CD4-positive, alpha-beta T cell treated with Interferon alpha-2 for 1 hour (primary cell): ENCODE results near the gene DPP3.
"Not testable (repeated sequence)": the region's sequence is repeated elsewhere in the genome, so short reads cannot be mapped to it uniquely, and the experiment has no call there.

ENCODE experiments used
- DNase-seq, 2 donors: peaks; one replicate each; pipeline ENCODE4 v3.0.0-alpha.2; 2020 to 2022

Gene DPP3

GRCh38 chr11:66539870-66540213, 59.6 kb downstream of the DPP3 start:
- DNase-seq, result no peak

GRCh38 chr11:66540598-66540997, 60.4 kb downstream of the DPP3 start:
- not testable (repeated sequence) for DNase-seq

GRCh38 chr11:66541892-66542291, 61.7 kb downstream of the DPP3 start:
- no peak for DNase-seq

DNA sequence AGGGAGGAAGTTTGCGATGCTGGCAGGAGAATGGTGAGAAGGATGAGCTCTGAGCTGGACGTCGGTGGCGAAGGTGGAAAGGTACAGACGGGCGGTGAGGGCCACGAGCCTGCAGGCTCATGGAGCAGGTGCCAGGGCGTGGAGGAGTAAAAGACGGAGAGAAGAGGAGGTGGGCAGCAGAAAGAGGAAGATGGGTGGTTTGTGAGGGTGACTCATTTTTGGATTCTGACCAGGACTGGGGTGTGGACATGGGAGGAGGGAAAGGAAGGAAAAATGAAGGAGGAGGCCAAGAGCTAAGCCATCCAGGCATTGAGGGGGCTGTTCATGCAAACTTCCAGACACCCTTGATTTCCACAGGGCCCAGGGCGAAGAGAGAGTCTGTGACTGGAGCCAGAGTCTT, 62.1 kb downstream of the DPP3 start:
- DNase-seq, result no peak

DNA sequence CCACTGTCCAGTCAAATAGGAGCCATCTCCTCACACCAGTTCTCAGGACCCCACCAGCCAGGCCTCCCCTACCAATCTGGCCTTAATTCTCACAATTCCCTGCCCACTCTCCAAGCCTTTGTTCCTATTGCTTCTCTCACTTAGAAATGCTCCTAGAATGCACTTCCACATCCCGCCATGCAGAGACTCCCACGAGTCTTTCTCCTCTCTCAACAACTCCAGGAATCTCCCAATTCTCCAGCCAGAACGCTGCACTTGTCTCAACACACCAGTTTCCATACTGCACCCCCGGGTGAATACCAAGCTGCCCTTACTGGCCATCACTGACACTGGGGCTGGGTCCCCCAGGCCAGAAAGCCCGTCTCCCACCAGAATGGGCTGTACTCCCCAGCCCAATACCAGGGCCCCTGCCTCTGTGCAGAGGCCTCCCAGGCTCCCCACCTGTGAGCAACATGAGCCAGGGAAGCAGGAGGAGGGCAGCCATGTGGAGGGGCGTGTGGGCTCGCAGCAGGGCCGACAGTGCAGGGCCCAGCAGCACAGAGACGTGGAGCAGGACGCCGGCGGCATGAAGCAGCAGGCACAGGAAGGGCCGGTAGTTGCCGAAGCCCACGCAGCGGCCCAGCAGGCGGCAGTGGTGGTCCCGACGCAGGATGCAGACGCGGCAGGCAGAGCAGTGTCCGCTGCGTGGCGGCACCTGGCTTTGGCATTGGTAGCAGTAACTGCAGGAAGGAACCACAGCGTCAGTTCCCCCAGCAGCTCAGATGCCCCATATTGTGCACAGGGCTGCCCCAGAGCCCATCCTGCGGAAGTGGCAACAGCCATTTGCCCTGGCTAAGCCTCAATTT, 63.3 kb downstream of the DPP3 start:
- peak; percentile 76 to 82 for DNase-seq

GRCh38 chr11:66544952-66545351, 64.7 kb downstream of the DPP3 start:
- DNase-seq, result not testable (repeated sequence)

DNA sequence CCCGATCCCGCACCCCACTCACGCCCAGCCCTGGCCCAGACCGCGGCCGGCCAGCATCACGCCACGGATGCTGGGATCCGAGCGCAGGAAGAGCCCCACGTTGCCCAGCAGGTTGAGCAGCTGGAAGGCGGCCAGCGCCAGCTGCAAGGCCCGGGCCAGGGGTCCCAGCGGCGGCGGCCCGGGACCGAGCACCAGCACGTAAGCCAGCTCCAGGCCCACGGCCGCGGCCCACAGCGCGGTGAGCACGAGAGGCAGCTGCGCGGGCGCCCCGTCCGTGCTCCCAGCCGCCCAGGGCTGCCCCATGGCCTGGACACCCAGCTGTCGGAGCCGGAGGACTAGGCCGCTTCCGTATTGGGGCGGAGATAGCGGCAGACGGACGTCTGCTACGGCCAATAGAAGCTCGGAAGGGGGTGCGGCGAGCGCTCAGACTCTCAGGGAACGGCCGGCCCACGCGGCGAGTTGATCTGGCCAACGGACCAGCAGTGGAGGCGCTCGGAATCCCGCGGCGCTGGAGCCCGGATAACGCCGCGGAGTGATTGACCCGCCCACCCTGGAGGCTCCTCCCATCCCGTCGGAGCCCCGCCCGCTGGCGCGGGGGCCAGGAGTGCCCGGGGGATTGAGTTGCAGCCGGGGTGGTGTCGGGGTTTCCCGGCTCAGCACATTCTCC, 65.6 kb downstream of the DPP3 start, which contains the start of gene ZDHHC24:
Gene ZDHHC24, minus strand, starts transcription at position 348 of the 667 bp plus-strand sequence. Its CDS starts 45 bp downstream, at position 303.
- DNase-seq, result peak; percentile 89 to 91

GRCh38 chr11:66546368-66546965, 66.2 kb downstream of the DPP3 start, which contains the start of gene ACTN3:
TSS of gene ACTN3 (plus strand) at chr11:66546903. CDS start at chr11:66546938, 35 bp downstream.
- peak in 1 of 2 donors; percentile 19 for DNase-seq

DNA sequence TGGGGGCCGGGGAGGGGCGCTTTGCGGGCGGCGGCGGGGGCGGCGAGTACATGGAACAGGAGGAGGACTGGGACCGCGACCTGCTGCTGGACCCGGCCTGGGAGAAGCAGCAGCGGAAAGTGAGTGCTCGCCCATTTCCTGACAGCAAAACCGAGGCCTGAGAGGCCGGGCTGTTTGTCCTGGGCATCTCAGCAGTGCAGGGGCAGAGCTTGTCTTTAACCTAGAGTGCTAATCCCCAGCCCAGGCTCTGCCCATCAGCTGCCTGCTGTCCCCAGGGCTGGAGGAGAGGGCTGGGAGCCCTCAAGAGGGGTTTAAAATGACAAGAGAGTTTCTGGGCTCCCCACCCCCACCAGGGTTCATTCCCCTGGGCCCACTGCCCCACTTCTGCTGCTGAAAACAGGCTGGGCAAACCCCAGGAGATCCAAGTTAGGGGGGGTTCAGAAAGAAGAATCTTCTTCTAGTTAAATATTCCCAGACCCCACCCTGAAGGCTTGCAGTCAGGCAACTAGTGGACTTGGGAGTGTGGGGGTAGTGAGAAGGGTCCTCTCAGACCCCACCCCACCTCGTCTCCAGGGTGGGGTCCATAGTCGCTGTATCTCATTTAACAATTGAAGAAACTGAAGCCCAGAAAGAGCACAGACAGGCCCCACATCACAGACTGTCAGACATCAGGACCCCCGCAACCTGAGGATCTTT, 66.9 kb downstream of the DPP3 start:
- DNase-seq, result no peak

GRCh38 chr11:66547662-66548009, 67.4 kb downstream of the DPP3 start:
- DNase-seq, result no peak

- no peak for DNase-seq
Observed at GRCh38 chr11:66548041-66548440, 67.8 kb downstream of the DPP3 start.

DNA sequence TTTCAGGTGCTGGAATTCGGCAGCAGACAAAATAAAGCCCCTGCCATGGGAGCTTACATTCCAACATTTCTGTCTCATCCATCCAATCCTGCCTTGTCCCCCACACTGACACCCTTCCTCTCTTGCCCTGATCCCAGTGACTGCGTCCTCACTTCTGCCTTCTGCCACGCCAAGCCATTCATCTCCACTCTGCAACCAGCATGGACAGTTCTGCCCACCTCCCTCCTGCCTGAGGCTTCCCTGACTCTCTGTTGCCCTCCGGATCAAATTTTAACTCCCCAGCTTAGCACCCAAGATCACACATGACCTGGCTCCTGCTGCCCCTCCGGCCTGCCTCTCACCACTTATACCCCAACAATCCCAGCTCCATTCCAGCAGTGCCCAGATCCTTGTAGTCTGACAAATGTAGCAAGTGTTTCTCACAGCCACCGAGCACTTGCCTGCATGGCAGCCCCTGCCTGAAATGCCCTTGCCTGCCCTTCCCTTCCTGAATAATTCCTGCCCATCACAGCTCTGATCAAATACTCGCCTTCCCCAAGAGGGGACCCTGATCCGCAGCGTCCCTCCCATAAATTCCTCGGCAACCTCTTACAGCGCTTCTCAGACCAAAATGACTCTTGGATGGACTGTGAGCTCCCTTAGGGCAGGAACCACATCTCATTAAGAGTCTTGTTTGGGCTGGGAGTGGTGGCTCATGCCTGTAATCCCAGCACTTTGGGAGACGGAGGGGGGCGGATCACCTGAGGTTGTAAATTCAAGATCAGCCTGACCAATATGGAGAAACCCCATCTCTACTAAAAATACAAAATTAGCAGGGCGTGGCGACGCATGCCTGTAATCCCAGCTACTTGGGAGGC, 68.8 kb downstream of the DPP3 start:
- no peak for DNase-seq

GRCh38 chr11:66549696-66550095, 69.5 kb downstream of the DPP3 start:
- no peak for DNase-seq

DNA sequence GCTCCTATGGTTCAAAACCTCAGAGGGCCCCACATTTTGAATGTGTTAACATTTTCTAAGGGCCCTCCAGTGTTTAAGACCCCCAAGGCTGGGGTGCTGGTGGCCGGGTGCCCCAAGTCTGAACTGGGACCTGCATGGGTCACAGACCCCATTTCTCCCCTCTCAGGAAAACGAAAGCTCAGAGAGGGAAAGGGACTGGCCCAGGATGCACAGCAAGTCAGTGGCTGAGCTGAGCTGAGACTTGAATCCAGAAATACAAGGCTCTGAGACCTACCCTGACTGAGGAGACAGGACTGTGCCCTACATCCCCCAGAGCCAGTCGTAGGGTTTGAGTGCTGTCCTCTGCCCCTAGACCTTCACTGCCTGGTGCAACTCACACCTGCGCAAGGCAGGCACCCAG, 70.7 kb downstream of the DPP3 start:
- no peak for DNase-seq

DNA sequence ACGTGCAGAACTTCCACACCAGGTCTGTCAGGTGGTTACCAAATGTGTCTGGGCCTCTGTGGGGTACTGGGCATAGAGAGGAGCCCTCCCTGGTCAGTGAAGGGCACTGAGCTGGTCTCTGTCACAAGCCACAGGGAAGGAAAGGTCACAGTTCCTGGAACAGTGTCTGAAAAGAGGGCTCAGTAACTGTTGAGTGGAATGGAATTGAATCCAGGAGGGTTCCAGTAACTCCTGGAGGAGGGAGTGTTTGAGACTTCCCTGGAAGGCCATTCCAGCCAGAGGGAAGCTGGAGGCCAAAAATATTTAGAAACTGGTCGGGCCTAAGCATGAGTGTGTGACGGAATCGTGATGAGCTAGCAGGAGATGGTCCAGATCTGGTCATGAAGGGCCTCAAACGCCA, 74.4 kb downstream of the DPP3 start:
- no peak for DNase-seq

DNA sequence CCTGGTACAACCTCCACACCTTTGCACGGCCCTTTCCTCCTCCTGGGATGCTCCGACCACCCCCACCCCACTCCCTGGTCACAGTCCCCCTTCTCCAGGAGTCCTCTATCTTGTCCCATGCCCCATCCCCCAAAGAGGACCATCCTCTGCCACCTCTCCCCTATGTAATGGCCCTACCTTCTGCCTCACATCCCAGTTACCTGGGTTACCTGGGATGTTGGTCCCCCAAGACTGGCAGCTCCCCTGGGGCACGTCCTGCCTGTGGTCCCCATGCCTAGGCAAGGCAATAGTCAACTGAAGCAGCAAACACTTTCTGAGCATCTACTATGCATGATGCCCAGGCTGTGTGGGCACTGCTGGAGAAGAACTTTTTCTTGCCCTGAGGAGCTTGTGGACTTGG, 75.2 kb downstream of the DPP3 start:
- DNase-seq, result no peak

DNA sequence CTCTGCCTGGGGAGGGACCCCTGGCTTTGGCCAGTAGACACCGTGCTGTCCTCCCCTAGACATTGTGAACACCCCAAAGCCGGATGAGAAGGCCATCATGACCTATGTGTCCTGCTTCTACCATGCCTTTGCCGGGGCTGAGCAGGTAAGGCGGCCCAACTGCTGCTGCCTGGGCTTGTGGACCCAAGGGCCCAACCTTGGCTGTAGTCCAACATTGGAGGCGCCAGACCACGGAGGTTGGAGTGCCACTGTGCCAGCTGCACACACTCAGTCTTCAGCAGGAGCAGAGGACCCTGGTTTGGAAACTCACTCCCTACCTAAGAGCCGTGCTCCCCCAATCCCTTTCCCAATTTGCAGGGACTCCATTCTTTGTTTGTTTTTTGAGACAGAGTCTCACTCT, 75.9 kb downstream of the DPP3 start:
- DNase-seq, result no peak

GRCh38 chr11:66557733-66558326, 77.6 kb downstream of the DPP3 start:
- DNase-seq, result no peak
